ENCODE results near the gene LAMP2. TPM values are rescaled to one million over a fixed set of nuclear protein-coding genes. Genes with fewer than 3 reads are reported as not detected.

The LAMP2 gene
- total and polyA plus RNA-seq, 8 donors, result 2.6 to 153 (median 33.6) TPM

GRCh38 chrX:120468071-120468470 lies 1.0 kb downstream of the LAMP2 start:
- H3K9me3 ChIP-seq, result no peaks in the 10 kb centered on the region
- H3K4me3 ChIP-seq, result peak overlapping the region; percentile 52 to 66 (median 54)
- 0 to 35% (median 14%) methylated on average over 3 to 4 of the region's 4 CpGs for WGBS, 5 donors
- H3K4me1 ChIP-seq, result peaks cover 0 to 48% (median 25%) of the 10 kb centered on the region in 4 donors
- H3K27me3 ChIP-seq, result no peaks in the 10 kb centered on the region
- no peak for TF ChIP-seq POLR2A (IDR thresholded peaks at IDR 0.05)
- TF ChIP-seq EP300 (IDR thresholded peaks at IDR 0.05), result no peak
- TF ChIP-seq CTCF (IDR thresholded peaks at IDR 0.05), result no peak
- no peak for TF ChIP-seq POLR2AphosphoS5 (IDR thresholded peaks at IDR 0.05)
- no peaks in the 10 kb centered on the region for H3K36me3 ChIP-seq
- intact Hi-C loops (cut with DNase I; ENCODE audit: low total_unique reads), result no loop called here
- no peak for DNase-seq
- peak overlapping the region in 4 of 5 donors; percentile 90 to 93 (median 91) for H3K27ac ChIP-seq

GRCh38 chrX:120464411-120464810 lies 4.7 kb downstream of the LAMP2 start:
- peaks cover 0 to 56% (median 26%) of the 10 kb centered on the region in 4 donors for H3K4me1 ChIP-seq
- H3K9me3 ChIP-seq, result no peaks in the 10 kb centered on the region
- H3K27ac ChIP-seq, result no peak overlapping the region
- H3K27me3 ChIP-seq, result no peaks in the 10 kb centered on the region
- H3K4me3 ChIP-seq, result no peak overlapping the region
- TF ChIP-seq EP300 (IDR thresholded peaks at IDR 0.05), result no peak
- no peak for TF ChIP-seq POLR2A (IDR thresholded peaks at IDR 0.05)
- no peak for TF ChIP-seq POLR2AphosphoS5 (IDR thresholded peaks at IDR 0.05)
- no peak for TF ChIP-seq CTCF (IDR thresholded peaks at IDR 0.05)
- 74 to 84% (median 78%) methylated on average over 4 of the region's 4 CpGs for WGBS, 5 donors
- no peak for DNase-seq
- H3K36me3 ChIP-seq, result no peaks in the 10 kb centered on the region
- intact Hi-C loops (cut with DNase I; ENCODE audit: low total_unique reads), result no loop called here

- DNase-seq, result peak in 1 of 2 donors; percentile 53
- intact Hi-C loops (cut with DNase I; ENCODE audit: low total_unique reads), result no loop called here
These were observed 5.9 kb downstream of the LAMP2 start for GRCh38 chrX:120463241-120463640.

GRCh38 chrX:120462370-120462769 lies 6.7 kb downstream of the LAMP2 start:
- Histone ChIP-seq H3K27me3 (no peaks in the 10 kb centered on the region), H3K4me3 (no peak overlapping the region), H3K27ac (no peak overlapping the region), H3K4me1 (peaks cover 0 to 57% (median 25%) of the 10 kb centered on the region in 4 donors), H3K9me3 (no peaks in the 10 kb centered on the region), H3K36me3 (no peaks in the 10 kb centered on the region)
- no peak for TF ChIP-seq POLR2AphosphoS5 (IDR thresholded peaks at IDR 0.05)
- no peak for TF ChIP-seq EP300 (IDR thresholded peaks at IDR 0.05)
- no peak for TF ChIP-seq CTCF (IDR thresholded peaks at IDR 0.05)
- no peak for TF ChIP-seq POLR2A (IDR thresholded peaks at IDR 0.05)
- 63 to 93% (median 80%) methylated on average over 1 to 2 of the region's 2 CpGs for WGBS, 5 donors
- DNase-seq, result no peak
- intact Hi-C loops (cut with DNase I; ENCODE audit: low total_unique reads), result no loop called here

More at GRCh38 chrX:120463241-120463640, 5.9 kb downstream of the LAMP2 start:
- 57 to 94% (median 76%) methylated on average over 1 of the region's 1 CpG for WGBS, 5 donors
- Histone ChIP-seq H3K4me3 (no peak overlapping the region), H3K27me3 (no peaks in the 10 kb centered on the region), H3K4me1 (peaks cover 0 to 59% (median 26%) of the 10 kb centered on the region in 4 donors), H3K36me3 (no peaks in the 10 kb centered on the region), H3K27ac (no peak overlapping the region), H3K9me3 (no peaks in the 10 kb centered on the region)
- TF ChIP-seq POLR2AphosphoS5 (IDR thresholded peaks at IDR 0.05) (no peak), POLR2A (IDR thresholded peaks at IDR 0.05) (no peak), EP300 (IDR thresholded peaks at IDR 0.05) (no peak), CTCF (IDR thresholded peaks at IDR 0.05) (no peak)

Measured in stomach (tissue), 9 donors.